GM18508 (cell line): ENCODE results near the gene CACNA1C.

ENCODE experiments used
- ATAC-seq: cut with Tn5 transposase; IDR thresholded peaks from one replicate; pipeline ENCODE4 v1.9.1; 2021; ENCODE audit warnings: moderate number of reproducible peaks; ENCODE audit not compliant: insufficient read depth, unreplicated experiment

Gene CACNA1C

GRCh38 chr12:2616763-2617162, 564.0 kb downstream of the CACNA1C start:
- no peak for ATAC-seq

- ATAC-seq: no peak
Observed at GRCh38 chr12:2617365-2617764, 564.6 kb downstream of the CACNA1C start.

GRCh38 chr12:2618291-2618995, 565.7 kb downstream of the CACNA1C start:
- ATAC-seq: no peak

GRCh38 chr12:2619136-2619535, 566.3 kb downstream of the CACNA1C start:
- no peak for ATAC-seq

- no peak for ATAC-seq
Observed at GRCh38 chr12:2622460-2622859, 569.7 kb downstream of the CACNA1C start.

GRCh38 chr12:2623472-2623871, 570.7 kb downstream of the CACNA1C start:
- ATAC-seq: no peak

GRCh38 chr12:2624543-2625288, 571.9 kb downstream of the CACNA1C start:
- no peak for ATAC-seq

- ATAC-seq: no peak
Observed at GRCh38 chr12:2625289-2625612, 572.5 kb downstream of the CACNA1C start.

- ATAC-seq: no peak
Observed at GRCh38 chr12:2627076-2627834, 574.5 kb downstream of the CACNA1C start.

GRCh38 chr12:2627835-2628191, 575.0 kb downstream of the CACNA1C start:
- ATAC-seq: no peak

- ATAC-seq: no peak
Observed at GRCh38 chr12:2628401-2628800, 575.6 kb downstream of the CACNA1C start.

GRCh38 chr12:2629051-2629450, 576.3 kb downstream of the CACNA1C start:
- no peak for ATAC-seq

GRCh38 chr12:2631653-2632350, 579.0 kb downstream of the CACNA1C start:
- no peak for ATAC-seq

- ATAC-seq: no peak
Observed at GRCh38 chr12:2633176-2633824, 580.5 kb downstream of the CACNA1C start.

GRCh38 chr12:2633825-2634200, 581.0 kb downstream of the CACNA1C start:
- ATAC-seq: no peak

GRCh38 chr12:2634471-2634870, 581.7 kb downstream of the CACNA1C start:
- ATAC-seq: no peak

GRCh38 chr12:2636741-2637340, 584.1 kb downstream of the CACNA1C start:
- no peak for ATAC-seq

- ATAC-seq: no peak
Observed at GRCh38 chr12:2637371-2637770, 584.6 kb downstream of the CACNA1C start.

GRCh38 chr12:2638273-2639019, 585.7 kb downstream of the CACNA1C start:
- ATAC-seq: no peak

GRCh38 chr12:2639020-2639298, 586.2 kb downstream of the CACNA1C start:
- ATAC-seq: no peak
